Stomach (tissue), 4 donors: ENCODE measurements around the gene HS6ST2.

ENCODE experiments used
- EP300 ChIP-seq: sonication (generic); formaldehyde crosslinking; IDR thresholded peaks from one replicate; pipeline ENCODE4 v1.6.1; 2017; ENCODE audit warnings: antibody characterized with exemption
- POLR2AphosphoS5 ChIP-seq, 3 donors: sonication (generic); formaldehyde crosslinking; IDR thresholded peaks; one replicate each; pipeline ENCODE4 v1.6.1; 2016; ENCODE audit warnings: antibody characterized with exemption in 3 of 3

DNA sequence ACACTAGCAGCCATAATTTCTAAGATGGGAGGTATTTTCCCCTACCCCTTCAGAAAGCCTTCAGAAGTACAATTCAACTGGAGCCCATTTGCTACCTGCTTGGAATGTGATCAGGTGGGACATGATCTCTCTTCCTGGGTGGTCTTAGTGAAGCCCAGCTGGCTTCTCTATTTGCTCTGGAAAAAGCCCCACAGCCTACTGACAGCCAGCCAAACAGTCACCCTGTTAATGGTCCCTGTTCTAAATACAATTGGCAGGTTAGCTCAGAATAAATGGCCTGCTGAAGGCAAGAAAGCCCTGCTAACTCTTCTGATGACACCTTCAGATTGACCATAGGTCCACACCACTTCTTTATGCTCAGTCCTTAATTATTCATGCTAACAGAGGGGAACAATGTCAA, 39.9 kb downstream of the HS6ST2 start:
- TF ChIP-seq POLR2AphosphoS5 (IDR thresholded peaks at IDR 0.05): no peak
- TF ChIP-seq EP300: no peak
